OCI-LY7 (cell line): Measurements from ENCODE around the gene PRPF38A.

ENCODE experiments used
- CTCF ChIP-seq: fragments of 200-600 bp; sonication (generic); conservative IDR thresholded peaks from 2 replicates; pipeline ENCODE4 v1.5.1; 2014; ENCODE audit warnings: mild to moderate bottlenecking, antibody characterized with exemption, low read length, moderate library complexity, mixed read lengths
- EZH2phosphoT487 ChIP-seq: fragments of 200-600 bp; sonication (generic); IDR thresholded peaks from 2 replicates; pipeline ENCODE4 v1.6.1; 2018; ENCODE audit warnings: low read depth, borderline replicate concordance, mild to moderate bottlenecking, mixed run types, antibody characterized with exemption, low read length, moderate library complexity, mixed read lengths

- TF ChIP-seq CTCF = no peak
- no peak for TF ChIP-seq EZH2phosphoT487
Observed at GRCh38 chr1:52420713-52421112, 16.3 kb downstream of the PRPF38A start.
